GM23338 (cell line): ENCODE results near the gene ZBTB3. TPM values are rescaled to one million over a fixed set of nuclear protein-coding genes. Genes with fewer than 3 reads are reported as not detected.

Experiments used
- ATAC-seq: fragments of 200-7000 bp; cut with Tn5 transposase; 3 replicates; pipeline ENCODE4 v1.9.1; 2020
- DNase-seq: peaks from one replicate; pipeline ENCODE4 v3.0.0-alpha.2; 2015; ENCODE audit warnings: low spot score
- H2AFZ ChIP-seq: fragments of 200-600 bp; sonication (generic); 2 replicates; pipeline ENCODE4 v1.8.0; 2016; ENCODE audit warnings: antibody characterized with exemption, mild to moderate bottlenecking, moderate library complexity
- H3F3A ChIP-seq: fragments of 200-600 bp; sonication (generic); replicated peaks from 2 replicates; pipeline ENCODE4 v1.8.0; 2017; ENCODE audit warnings: antibody characterized with exemption, mixed run types, low read depth
- H3K27ac ChIP-seq: fragments of 200-600 bp; sonication (generic); 2 replicates; pipeline ENCODE4 v1.6.1; 2016; ENCODE audit warnings: low read depth
- H3K27me3 ChIP-seq: fragments of 200-600 bp; sonication (generic); 2 replicates; pipeline ENCODE4 v1.8.0; 2016; ENCODE audit warnings: mild to moderate bottlenecking, mixed run types, moderate library complexity; ENCODE audit not compliant: insufficient read depth
- H3K36me3 ChIP-seq: fragments of 200-600 bp; sonication (generic); 2 replicates; pipeline ENCODE4 v1.8.0; 2016; ENCODE audit warnings: mild to moderate bottlenecking; ENCODE audit not compliant: insufficient read depth
- H3K4me1 ChIP-seq: fragments of 200-600 bp; sonication (generic); 2 replicates; pipeline ENCODE4 v1.8.0; 2016; ENCODE audit warnings: mild to moderate bottlenecking, moderate library complexity; ENCODE audit not compliant: insufficient read depth
- H3K4me2 ChIP-seq: fragments of 200-600 bp; sonication (generic); 2 replicates; pipeline ENCODE4 v1.7.1; 2017; ENCODE audit warnings: mixed run types
- H3K4me3 ChIP-seq: fragments of 200-600 bp; sonication (generic); 2 replicates; pipeline ENCODE4 v1.6.1; 2016; ENCODE audit warnings: mixed run types
- H3K79me2 ChIP-seq: fragments of 200-600 bp; sonication (generic); replicated peaks from 2 replicates; pipeline ENCODE4 v1.8.0; 2017; ENCODE audit warnings: mild to moderate bottlenecking; ENCODE audit not compliant: insufficient read depth
- H3K9me2 ChIP-seq: fragments of 200-600 bp; sonication (generic); 2 replicates; pipeline ENCODE4 v1.8.0; 2017; ENCODE audit not compliant: insufficient read depth
- H4K20me1 ChIP-seq: fragments of 200-600 bp; sonication (generic); replicated peaks from 2 replicates; pipeline ENCODE4 v1.8.0; 2017; ENCODE audit warnings: mild to moderate bottlenecking; ENCODE audit not compliant: insufficient read depth
- H3K27ac Mint-ChIP-seq: 2 replicates; pipeline ENCODE4 v1.8.0; 2020; ENCODE audit warnings: inconsistent platforms, mild to moderate bottlenecking, moderate library complexity, mixed read lengths
- H3K27me3 Mint-ChIP-seq: 3 replicates; pipeline ENCODE4 v1.8.0; 2022; ENCODE audit warnings: low read depth, mild to moderate bottlenecking, moderate library complexity, mixed read lengths, inconsistent platforms; ENCODE audit not compliant: insufficient read depth, poor library complexity
- H3K36me3 Mint-ChIP-seq: 3 replicates; pipeline ENCODE4 v1.8.0; 2021; ENCODE audit warnings: low read depth, mild to moderate bottlenecking, inconsistent platforms, moderate library complexity, mixed read lengths
- H3K4me1 Mint-ChIP-seq: 3 replicates; pipeline ENCODE4 v1.8.0; 2020; ENCODE audit warnings: mild to moderate bottlenecking, inconsistent platforms, mixed read lengths
- H3K4me3 Mint-ChIP-seq: 3 replicates; pipeline ENCODE4 v1.8.0; 2021; ENCODE audit warnings: moderate library complexity, mild to moderate bottlenecking, inconsistent platforms, mixed read lengths
- H3K9me3 Mint-ChIP-seq: 3 replicates; pipeline ENCODE4 v1.8.0; 2020; ENCODE audit warnings: moderate library complexity, mild to moderate bottlenecking, inconsistent platforms, mixed read lengths
- CREB1 ChIP-seq: fragments of 250-450 bp; sonication (Bioruptor Pico); IDR thresholded peaks from 2 replicates; pipeline ENCODE4 v1.5.0; 2020; ENCODE audit warnings: low read depth, mild to moderate bottlenecking, moderate library complexity
- EZH2 ChIP-seq: fragments of 200-600 bp; sonication (generic); IDR thresholded peaks from one replicate; pipeline ENCODE4 v1.8.0; 2017; ENCODE audit warnings: antibody characterized with exemption, mild to moderate bottlenecking, low read depth; ENCODE audit not compliant: unreplicated experiment
- POLR2AphosphoS5 ChIP-seq: IDR thresholded peaks from 2 replicates; pipeline ENCODE4 v1.6.1; 2016; ENCODE audit warnings: antibody characterized with exemption, low read depth
- ZNF114 ChIP-seq: fragments of 250-450 bp; sonication (Bioruptor Pico); IDR thresholded peaks from 2 replicates; pipeline ENCODE4 v1.5.0; 2020; ENCODE audit warnings: mild to moderate bottlenecking, moderate library complexity
- ZNF331 ChIP-seq: fragments of 250-450 bp; sonication (Bioruptor Pico); IDR thresholded peaks from 2 replicates; pipeline ENCODE4 v1.5.0; 2020; ENCODE audit warnings: low read depth, mild to moderate bottlenecking, moderate library complexity
- ZNF462 ChIP-seq: fragments of 250-450 bp; sonication (Bioruptor Pico); IDR thresholded peaks from 2 replicates; pipeline ENCODE4 v1.5.0; 2020; ENCODE audit warnings: mild to moderate bottlenecking, moderate library complexity
- polyA plus RNA-seq: library from polyadenylated mRNA; unstranded; fragments of >200 nt; fragmentation: Nextera tagmentation; extraction: Ambion mirVana; gene quantifications from 2 replicates; pipeline ENCODE4 v1.2.1, GENCODE V29; 2016
- total RNA-seq: library from RNA; depleted of rRNA; stranded (reverse); fragments of >200 nt; shearing (Covaris generic); gene quantifications from 2 replicates; pipeline ENCODE4 v1.2.3, GENCODE V29; 2014

The ZBTB3 gene
- total and polyA plus RNA-seq, 2 experiments from 2014 or later, result 47.8 to 82.6 TPM

GRCh38 chr11:62771144-62772021 is 17.4 kb upstream of the ZBTB3 start, which contains the start of gene TAF6L:
TAF6L (plus strand) TSS chr11:62771396; CDS start chr11:62775784, 4,388 bp downstream.
- H2AFZ ChIP-seq, result peak within 1 kb of the TSS; percentile 58; the same call in 1 of the 2 replicates
- H3K9me3 Mint-ChIP-seq, result no peaks in the 10 kb centered on the region; the same call in 2 of the 3 replicates
- H3K4me3 ChIP-seq, result peak within 1 kb of the TSS; percentile 89

More at GRCh38 chr11:62771144-62772021, 17.4 kb upstream of the ZBTB3 start, which contains the start of gene TAF6L:
- Mint-ChIP-seq H3K27me3 (peaks cover 14% of the 10 kb centered on the region), H3K36me3 (peaks cover 34% of the 10 kb centered on the region), H3K27ac (peak within 1 kb of the TSS; percentile 97), H3K4me1 (peaks cover 14% of the 10 kb centered on the region), H3K4me3 (peak within 1 kb of the TSS; percentile 90)
- Histone ChIP-seq H3K9me2 (no peaks in the 10 kb centered on the region), H3K4me2 (peak within 1 kb of the TSS; percentile 76), H3K4me1 (peaks cover 9% of the 10 kb centered on the region; the same call in 1 of the 2 replicates), H3F3A (peaks cover 25% of the 10 kb centered on the region), H3K36me3 (peaks cover 16% of the 10 kb centered on the region), H3K79me2 (peaks cover 31% of the 10 kb centered on the region), H4K20me1 (peaks cover 3% of the 10 kb centered on the region; the same call in 1 of the 2 replicates), H3K27ac (peak within 1 kb of the TSS; percentile 95), H3K27me3 (no peaks in the 10 kb centered on the region)
- ATAC-seq, result peak; percentile 84
- DNase-seq, result peak; percentile 99
- TF ChIP-seq ZNF462 (CRISPR knock-in tag) (no peak), CREB1 (peak; percentile 38; the same call in 1 of the 2 replicates), ZNF114 (CRISPR knock-in tag) (no peak), EZH2 (no peak), POLR2AphosphoS5 (peak; percentile 49; the same call in 1 of the 2 replicates), ZNF331 (CRISPR knock-in tag) (no peak)
